GM18499 (cell line): ENCODE measurements around the gene NEK1.
"Not testable (repeated sequence)": the region's sequence is repeated elsewhere in the genome, so short reads cannot be mapped to it uniquely, and the experiment has no call there.

Experiments used
- ATAC-seq: cut with Tn5 transposase; IDR thresholded peaks from one replicate; pipeline ENCODE4 v1.9.1; 2021; ENCODE audit warnings: moderate number of reproducible peaks; ENCODE audit not compliant: insufficient read depth, unreplicated experiment

The NEK1 gene

DNA sequence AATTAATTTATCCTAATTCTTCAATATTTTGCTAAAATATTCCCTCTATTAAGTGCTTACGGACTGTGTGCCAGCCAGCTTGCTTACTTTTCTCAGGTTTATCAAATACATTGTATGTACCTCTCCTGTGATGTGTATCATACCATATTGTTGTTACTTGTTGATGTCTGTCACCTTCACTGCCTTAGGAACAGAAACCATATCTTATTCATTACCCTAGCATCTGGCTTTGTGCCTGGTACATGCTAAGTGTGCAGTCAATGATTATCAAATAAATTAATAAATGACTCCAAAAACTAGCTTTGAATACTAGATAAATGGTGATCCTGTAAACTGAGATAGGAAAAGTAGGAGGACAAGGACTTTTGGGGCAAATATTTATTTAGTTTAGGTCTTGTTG lies 14.9 kb upstream of the NEK1 start:
- ATAC-seq = no peak

DNA sequence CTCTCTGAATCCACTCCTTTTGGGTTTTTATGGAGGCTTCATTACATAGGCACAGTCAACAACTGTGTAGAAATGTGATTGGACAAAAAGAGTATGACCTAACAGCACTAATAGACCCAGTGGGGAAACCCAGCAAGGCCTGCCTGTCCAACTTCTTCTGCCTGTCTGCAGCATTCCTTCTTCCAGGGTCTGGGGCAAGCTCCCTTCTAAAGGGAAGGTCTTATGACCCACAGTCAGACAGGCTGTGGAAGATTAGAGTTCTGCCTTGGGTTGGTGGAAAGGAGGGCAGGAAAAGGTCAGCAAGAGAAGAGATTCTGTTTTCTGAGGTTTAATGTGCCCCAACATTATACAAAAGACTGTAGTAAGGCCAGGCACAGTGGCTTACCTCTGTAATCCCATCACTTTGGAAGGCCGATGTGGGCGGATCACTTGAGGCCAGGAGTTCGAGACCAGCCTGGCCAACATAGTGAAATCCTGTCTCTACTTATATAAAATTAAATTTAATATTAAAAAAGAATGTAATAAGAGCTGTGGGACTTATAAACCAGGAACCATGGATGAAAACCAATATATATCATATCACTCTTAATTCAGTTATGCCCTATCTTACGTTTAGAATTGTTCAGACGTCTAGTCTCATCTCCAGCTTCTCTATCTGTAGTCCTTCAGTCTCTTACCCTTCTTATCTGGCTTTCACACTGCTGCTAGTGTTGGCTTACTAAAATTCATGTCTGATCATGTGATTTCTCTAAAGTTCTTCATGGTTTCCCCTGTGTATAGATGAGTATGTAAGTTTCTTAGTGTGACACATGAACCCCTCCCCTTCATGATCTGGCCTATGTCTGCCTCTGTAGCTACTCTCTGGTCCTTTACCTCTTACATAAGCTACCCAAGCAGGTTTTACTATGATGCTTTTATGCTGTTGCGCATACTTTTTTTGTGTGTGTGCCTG lies 14.2 kb upstream of the NEK1 start:
- ATAC-seq = no peak

- no peak for ATAC-seq
Observed at GRCh38 chr4:169625886-169626285, 13.5 kb upstream of the NEK1 start.

- ATAC-seq = not testable (repeated sequence)
Observed at GRCh38 chr4:169624012-169624411, 11.6 kb upstream of the NEK1 start.

GRCh38 chr4:169622566-169622965 lies 10.2 kb upstream of the NEK1 start:
- no peak for ATAC-seq

DNA sequence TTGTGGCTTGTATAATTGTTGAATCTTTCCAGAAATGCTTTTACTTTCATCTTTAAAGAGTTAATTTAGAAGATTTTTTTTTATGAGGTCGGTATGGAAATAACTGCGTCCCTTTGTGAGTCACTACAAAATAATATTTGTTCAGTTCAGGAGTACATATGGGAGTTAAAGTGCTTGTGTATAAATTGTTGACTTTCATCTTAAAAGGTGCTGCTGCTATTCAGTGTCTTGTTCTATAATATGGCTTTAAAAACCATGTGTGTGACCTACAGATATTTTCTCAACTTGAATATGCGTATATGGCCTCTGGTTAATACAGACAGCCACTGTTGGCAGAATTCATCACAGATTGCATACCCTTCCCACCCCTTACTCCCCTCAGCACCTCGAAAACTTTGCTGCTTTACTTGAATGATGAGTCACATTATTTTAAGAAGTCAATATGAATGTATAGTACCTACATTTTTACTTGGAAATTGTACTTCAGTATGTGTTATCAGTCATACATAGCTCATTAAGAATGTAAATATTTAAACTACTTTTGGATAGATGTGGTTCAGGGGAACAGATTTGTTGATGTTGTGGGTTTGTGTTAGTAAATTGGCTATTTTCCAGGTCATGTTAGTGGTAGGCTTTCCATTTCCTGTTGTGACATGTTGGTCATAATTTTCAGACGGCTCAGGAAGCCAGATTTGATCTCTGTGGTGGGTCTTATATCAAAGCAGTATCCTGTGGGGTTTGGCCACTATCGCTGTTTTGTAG lies 9.5 kb upstream of the NEK1 start:
- ATAC-seq = no peak

DNA sequence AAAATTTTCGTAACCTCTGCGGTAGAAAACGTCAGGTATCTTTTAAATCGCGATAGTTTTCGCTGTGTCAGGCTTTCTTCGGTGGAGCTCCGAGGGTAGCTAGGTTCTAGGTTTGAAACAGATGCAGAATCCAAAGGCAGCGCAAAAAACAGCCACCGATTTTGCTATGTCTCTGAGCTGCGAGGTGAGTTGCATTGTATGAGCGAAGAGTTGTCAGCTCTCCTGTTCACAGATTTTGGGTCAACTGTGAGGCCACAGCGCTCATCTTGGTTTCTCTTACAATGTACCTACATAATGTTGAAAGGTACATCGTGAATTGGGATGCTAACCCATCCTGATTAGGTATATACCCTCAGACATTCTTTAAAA lies 8.5 kb upstream of the NEK1 start:
- ATAC-seq = no peak

DNA sequence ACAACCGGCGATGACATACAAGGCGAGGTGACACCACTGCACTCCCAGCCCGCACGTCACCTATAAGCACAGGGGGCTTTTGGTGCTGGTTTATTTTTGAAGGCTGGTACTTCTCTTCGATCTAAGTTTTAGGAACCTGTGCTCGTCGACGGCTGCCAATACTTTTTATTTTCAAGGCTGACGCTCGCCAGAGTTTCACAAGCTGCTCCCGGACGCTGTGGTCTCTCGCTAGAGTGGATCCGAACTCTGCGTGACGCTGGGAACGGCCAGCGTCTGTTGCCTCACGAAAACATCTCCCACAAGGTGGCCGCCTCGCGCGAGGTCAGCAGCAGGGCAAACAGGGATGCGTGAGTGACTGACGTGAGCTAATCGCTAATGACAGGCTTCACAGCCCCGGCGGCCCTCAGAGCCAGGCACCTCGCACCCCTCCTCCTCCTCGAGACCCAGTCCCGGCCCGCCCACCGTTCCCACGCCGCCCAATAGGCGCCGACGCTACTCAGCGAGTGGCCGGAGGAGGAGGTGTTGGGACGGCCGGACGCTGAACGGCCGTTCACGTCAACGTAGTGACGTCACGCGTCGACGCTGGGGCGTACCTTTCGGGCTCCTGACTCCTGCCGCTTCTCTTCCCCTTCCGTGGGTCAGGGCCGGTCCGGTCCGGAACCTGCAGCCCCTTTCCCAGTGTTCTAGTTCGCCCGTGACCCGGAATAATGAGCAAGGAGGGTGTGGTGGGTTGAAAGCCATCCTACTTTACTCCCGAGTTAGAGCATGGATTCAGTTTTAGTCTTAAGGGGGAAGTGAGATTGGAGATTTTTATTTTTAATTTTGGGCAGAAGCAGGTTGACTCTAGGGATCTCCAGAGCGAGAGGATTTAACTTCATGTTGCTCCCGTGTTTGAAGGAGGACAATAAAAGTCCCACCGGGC lies 7.8 kb upstream of the NEK1 start, which contains the start of gene CLCN3:
Gene CLCN3, plus strand, starts transcription at position 621 of the 922 bp plus-strand sequence. CDS start 15,351 bp downstream, outside the sequence.
- ATAC-seq = peak; percentile 74

GRCh38 chr4:169619518-169619957 lies 7.2 kb upstream of the NEK1 start:
- ATAC-seq = peak; percentile 33

- ATAC-seq = no peak
Observed at GRCh38 chr4:169618986-169619385, 6.6 kb upstream of the NEK1 start.

DNA sequence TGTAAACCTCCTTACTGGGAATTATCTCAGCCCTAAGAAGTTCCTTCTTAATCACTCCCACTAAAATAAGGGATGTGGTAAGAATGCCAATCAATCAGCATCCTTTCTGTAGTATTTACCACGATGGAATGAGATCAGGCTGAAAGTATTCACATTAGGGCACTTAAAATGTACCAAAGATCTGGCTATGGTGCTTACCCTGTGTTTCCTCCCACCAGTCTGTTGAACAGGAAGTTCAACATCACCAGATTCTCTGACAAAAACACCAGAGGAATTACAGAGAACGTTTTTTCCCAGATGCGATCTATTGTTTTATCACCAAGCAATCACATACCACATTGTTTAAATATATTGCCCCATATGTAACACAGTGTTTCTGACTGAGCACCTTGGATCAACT lies 5.9 kb upstream of the NEK1 start:
- ATAC-seq = no peak

GRCh38 chr4:169617306-169617705 lies 4.9 kb upstream of the NEK1 start:
- no peak for ATAC-seq

- ATAC-seq = no peak
Observed at GRCh38 chr4:169616846-169617245, 4.5 kb upstream of the NEK1 start.

DNA sequence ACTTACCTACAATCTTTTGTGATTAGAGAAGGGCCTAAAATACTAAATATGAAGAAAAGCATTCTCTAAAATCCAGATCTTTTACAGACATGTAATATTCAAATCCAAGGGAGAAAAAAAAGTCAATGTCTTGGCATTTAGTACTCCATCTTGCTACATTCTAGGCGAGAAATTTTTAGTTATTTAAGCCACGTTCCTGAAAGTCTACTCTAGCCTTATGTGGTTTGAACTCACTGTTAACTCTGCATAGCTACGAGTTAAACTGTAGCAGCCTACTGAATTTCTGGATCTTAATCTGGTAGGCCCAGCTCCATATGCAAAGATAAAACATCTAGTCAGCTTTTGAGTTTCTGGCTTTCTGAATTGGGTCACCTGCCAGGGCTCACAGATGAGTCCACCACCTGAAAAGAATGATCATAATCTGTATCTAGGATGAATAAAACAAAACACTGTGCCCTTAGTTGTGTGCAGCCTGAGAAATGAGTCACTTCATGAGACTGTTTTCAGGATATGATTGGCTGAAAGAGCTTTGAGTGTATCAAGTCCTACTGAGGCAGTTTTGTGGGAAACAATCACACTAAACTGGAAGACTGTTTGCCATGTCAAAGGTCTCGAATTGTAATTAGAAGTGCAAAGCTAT lies 3.2 kb upstream of the NEK1 start:
- no peak for ATAC-seq

GRCh38 chr4:169612871-169613859 lies 782 bp upstream of the NEK1 start:
- ATAC-seq = peak; percentile 40

DNA sequence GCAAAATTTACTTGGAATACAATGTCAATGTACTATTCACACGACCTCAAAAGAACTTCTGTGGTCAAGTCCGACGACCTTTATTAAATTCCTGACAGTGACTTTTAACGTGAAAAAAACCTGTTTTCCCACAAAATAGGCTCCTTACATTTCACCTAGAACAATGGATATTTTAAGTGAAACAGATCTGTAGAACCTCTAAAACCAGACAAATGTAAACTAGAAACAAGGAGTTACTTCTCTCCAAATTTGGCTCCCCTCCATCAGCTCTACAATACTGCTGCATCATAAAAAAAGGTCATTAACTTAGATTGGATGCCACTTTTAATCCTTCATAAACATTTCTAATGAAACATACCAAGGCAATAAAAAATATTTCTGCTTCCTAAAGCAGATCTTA lies 1.2 kb downstream of the NEK1 start:
- no peak for ATAC-seq

DNA sequence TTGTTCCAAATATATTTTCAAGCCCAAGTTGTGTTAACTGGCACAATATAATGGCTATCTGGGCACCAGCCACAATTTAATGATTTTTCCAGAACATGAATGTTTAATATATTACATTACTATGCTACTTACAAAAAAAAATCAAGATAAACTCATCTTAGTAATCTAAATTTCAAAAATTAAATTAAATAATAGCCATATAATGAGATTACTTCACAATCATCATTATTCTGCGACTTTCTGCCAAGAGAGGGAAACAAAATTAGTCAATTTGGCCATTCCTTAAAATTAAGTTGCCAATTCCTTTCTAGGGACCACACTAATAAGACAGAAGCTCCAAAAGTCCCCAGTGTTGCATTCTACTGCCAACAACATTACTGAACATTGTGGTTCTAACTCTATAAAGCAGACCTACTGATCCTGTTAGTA lies 7.5 kb downstream of the NEK1 start:
- no peak for ATAC-seq

- ATAC-seq = peak; percentile 54
Observed at GRCh38 chr4:169604131-169604900, 8.1 kb downstream of the NEK1 start.
